ENCODE results near the gene HAT1. TPM values are rescaled to one million over a fixed set of nuclear protein-coding genes. Genes with fewer than 3 reads are reported as not detected.
"Not testable (repeated sequence)": the region's sequence is repeated elsewhere in the genome, so short reads cannot be mapped to it uniquely, and the experiment has no call there.

HAT1 gene
- total RNA-seq, 1 experiment from 2014 or later: 122 TPM

DNA sequence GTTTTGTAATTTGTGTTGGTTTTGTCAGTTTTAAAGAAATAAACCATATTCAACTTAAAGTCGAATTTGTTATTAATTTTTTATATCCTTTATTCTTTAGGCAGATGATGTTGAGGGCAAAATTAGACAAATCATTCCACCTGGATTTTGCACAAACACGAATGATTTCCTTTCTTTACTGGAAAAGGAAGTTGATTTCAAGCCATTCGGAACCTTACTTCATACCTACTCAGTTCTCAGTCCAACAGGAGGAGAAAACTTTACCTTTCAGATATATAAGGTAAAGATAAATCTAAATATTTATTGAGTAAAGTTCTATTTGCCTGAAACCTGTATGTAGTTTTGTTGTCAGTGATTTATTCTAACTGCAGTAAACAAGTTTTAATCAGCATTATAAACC, 43.0 kb downstream of the HAT1 start:
- no peak for DNase-seq (ENCODE audit: low spot score)
- in situ Hi-C loops (cut with HindIII; ENCODE audit: low sequenced_read_pairs): no loop called here

DNA sequence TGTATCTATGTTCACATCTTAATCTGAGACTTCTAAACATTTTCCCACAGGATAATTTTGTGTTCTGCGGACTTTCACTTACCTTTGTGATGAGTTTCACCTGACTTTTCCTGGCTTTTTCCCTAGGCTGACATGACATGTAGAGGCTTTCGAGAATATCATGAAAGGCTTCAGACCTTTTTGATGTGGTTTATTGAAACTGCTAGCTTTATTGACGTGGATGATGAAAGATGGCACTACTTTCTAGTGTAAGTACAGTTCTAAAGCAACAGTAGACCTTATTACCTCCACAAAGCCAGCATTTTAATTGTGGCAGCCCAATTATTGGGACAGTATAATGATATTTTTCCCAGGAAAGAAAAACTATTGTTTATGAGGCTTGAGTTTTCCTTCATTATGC, 43.4 kb downstream of the HAT1 start:
- DNase-seq (ENCODE audit: low spot score): no peak
- in situ Hi-C loops (cut with HindIII; ENCODE audit: low sequenced_read_pairs): no loop called here

DNA sequence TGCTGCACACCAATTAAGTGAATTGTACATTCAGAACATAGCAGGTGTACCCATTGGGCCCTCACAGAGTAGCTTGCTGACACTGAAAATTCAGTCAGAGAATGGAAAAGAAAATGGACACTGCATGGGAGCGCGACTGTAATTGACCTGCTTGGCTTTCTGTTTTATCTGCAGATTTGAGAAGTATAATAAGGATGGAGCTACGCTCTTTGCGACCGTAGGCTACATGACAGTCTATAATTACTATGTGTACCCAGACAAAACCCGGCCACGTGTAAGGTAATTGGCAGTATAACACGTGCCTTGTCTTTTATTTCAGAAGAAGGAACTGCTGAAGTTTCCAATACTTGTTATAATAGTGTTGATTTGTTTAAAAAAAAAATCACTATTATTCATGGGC, 44.0 kb downstream of the HAT1 start:
- in situ Hi-C loops (cut with HindIII; ENCODE audit: low sequenced_read_pairs): no loop called here
- no peak for DNase-seq (ENCODE audit: low spot score)

DNA sequence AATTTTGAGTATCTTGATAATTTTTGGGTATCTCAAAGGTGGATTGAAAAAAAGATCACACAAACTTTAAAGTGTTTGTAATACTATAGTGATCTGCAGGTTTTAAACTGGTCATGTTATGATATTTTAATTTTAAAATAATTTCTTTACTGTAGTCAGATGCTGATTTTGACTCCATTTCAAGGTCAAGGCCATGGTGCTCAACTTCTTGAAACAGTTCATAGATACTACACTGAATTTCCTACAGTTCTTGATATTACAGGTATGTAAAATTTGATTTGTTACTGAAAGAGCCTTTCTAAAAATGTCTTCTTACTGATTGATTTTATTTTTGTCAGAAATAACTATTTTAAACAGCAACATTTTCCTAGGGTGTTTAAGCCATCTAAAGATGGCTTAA, 44.4 kb downstream of the HAT1 start:
- in situ Hi-C loops (cut with HindIII; ENCODE audit: low sequenced_read_pairs): no loop called here
- no peak for DNase-seq (ENCODE audit: low spot score)

DNA sequence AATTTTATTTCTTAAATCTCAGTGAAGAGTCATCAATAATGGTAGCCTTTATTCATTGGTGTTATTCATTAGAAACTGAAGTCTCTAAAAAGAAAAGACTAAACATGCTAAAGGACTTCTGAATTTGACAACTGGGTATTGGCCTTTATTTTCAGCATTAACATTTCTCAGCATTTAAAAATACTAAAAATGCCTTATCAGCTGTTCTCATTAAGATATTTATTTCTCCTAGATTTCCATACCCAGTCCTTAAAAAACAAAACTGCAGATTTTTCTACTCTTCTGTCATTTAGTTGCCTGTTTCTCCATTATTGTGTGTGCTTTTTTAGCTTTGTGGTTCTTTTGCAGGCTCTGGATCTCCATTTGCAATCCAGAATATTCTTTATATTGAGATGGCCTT, 46.2 kb downstream of the HAT1 start:
- in situ Hi-C loops (cut with HindIII; ENCODE audit: low sequenced_read_pairs): no loop called here
- DNase-seq (ENCODE audit: low spot score): no peak

DNA sequence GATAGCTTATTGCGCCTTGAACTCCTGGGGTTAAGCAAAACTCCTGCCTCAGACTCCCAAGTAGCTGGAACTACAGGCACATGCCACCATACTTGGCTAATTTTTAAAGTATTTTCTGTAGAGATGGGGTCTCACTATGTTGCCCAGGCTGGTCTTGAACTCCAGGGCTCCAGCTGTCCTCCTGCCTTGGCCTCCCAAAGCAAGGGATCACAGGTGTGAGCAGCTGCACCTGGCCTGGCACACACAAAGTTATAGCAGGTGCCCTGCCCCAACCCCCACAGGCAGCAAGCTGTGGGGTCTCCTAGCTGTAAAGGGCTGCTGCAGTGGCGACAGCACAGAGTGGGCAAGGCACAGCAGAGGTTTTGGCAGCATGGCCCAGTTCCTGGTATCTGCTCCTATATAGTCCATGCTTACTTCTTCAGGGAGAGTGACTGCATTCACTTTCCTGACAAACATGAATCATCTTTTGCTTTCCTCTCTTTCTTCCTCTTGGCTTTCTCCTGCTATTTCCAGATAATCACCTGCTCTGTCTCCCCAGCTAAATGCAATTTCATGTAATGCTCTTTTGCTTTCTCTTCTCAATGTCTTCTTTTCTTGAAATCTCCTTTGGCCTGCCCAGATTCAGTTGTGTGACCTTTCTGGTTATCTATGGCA, 50.2 kb downstream of the HAT1 start:
- in situ Hi-C loops (cut with HindIII; ENCODE audit: low sequenced_read_pairs): no loop called here

DNA sequence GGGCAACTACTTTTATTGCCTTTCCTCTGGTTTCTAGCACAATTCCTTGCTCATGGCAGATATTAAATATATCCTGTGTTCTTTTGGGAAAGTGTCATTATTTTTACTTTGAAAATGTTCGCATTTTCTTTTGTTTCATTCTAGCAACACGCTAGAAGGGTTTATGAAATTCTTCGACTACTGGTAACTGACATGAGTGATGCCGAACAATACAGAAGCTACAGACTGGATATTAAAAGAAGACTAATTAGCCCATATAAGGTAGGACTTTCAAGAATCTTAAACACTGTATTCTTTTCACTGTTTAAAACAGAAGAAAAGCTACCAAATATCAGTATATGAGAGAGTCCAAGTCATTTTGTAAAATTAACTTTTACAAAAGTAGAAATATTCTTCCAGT, 56.8 kb downstream of the HAT1 start:
- in situ Hi-C loops (cut with HindIII; ENCODE audit: low sequenced_read_pairs): no loop called here
- DNase-seq (ENCODE audit: low spot score): no peak

More for the DNA sequence above, 50.2 kb downstream of the HAT1 start:
- DNase-seq (ENCODE audit: low spot score): no peak

DNA sequence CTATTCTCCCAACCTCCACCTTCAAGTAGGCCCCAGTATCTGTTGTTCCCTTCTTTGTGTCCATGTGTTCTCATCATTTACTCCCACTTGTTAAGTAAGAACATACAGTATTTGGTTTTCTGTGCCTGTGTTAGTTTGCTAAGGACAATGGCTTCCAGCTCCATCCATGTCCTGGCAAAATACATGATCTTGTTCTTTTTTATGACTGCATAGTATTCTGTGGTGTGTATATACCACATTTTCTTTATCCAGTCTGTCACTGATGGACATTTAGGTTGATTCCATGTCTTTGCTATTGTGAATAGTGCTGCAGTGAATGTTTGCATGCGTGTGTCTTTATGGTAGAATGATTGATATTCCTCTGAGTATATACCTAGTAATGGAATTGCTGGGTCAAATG, 61.7 kb downstream of the HAT1 start:
- DNase-seq (ENCODE audit: low spot score); in situ Hi-C loops (cut with HindIII; ENCODE audit: low sequenced_read_pairs): not testable (repeated sequence)

DNA sequence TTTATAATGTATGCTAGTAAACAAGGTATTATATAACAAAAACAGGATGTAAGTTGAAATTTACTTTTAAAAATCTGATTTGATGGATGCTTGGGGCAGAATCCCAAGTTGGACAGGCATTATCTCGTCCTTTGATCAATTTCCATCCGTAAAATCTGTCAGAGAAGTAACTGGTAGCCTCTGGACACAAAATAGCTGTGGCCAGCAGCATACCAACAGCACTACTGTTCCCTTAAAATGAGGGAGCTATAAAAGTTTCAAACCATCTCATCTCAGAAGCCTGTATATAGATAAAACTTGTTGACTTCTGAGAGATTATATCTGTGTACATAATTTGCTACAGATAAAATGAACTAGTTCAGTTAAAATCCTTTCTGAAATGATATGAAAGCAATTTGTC, 62.8 kb downstream of the HAT1 start:
- in situ Hi-C loops (cut with HindIII; ENCODE audit: low sequenced_read_pairs): no loop called here
- no peak for DNase-seq (ENCODE audit: low spot score)

DNA sequence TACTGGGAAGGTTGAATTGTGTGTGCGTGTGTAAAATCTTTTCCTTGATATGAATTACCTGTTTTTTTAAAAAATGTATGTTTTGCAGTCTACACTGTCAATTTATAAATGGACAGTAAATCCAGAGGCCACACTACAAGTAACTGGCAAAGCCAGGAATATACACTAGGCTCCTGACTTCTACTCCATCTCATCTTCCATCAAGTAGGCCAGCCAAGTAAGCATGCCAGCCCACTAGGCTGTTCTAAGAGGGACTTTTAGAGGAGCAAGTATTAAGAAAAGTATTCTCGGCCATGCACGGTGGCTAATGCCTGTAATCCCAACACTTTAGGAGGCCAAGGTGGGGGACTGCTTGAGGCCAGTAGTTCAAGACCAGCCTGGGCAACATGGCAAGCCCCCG, 64.5 kb downstream of the HAT1 start:
- in situ Hi-C loops (cut with HindIII; ENCODE audit: low sequenced_read_pairs): no loop called here

DNA sequence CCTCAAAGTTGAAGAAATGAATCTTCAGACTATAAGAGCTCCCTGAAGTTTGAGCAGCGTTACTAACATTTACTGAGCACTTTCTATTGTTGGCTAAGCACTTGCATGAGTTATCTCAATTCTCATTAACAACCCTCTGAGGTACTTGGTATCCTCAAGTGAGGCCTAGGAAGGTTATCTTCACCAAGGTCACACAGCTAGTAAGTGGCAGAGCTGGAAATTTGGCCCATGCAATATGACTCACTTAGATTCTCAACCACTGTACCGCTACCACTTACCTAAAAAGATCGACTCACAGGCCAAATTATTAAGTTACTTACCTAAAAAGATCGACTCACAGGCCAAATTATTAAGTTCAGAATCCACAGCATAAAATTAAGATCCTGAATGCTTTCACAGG, 68.8 kb downstream of the HAT1 start:
- DNase-seq (ENCODE audit: low spot score): no peak
- in situ Hi-C loops (cut with HindIII; ENCODE audit: low sequenced_read_pairs): no loop called here

More for the DNA sequence above, 64.5 kb downstream of the HAT1 start:
- no peak for DNase-seq (ENCODE audit: low spot score)

DNA sequence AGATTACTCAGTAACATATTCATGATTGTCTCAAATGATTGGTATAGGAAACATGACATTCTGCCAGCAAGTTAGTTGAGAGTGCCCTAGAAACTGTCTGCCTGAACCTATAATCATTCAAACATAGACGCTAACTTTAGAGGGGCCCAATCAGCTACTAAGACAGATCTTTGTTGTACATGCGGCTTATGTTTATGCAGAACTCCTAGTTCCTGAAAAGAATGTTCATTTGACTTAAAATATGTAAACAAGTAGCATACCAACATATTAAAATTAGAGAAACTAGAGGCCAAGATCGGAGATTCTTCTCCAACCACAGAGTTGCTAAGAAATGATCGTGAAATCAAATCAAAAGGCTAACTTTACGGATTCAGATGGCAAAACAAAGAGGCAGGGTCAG, 73.3 kb downstream of the HAT1 start:
- DNase-seq (ENCODE audit: low spot score): no peak
- in situ Hi-C loops (cut with HindIII; ENCODE audit: low sequenced_read_pairs): no loop called here

DNA sequence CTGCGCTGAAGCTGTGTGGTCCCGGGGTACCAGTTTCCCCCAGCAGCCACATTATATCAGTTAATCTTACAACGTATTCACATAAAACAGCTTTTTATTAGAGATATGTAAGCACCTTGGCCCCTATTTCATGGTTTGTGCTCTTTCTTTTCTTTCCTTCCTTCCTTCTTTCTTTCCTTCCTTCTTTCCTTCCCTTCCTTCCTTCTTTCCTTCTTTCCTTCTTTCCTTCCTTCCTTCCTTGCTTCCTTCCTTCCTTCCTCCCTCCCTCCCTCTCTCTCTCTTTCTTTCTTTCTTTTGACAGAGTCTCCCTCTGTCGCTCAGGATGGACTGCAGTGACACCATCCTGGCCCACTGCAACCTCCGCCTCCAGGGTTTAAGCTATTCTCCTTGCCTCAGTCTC, 73.8 kb downstream of the HAT1 start:
- in situ Hi-C loops (cut with HindIII; ENCODE audit: low sequenced_read_pairs): no loop called here
- DNase-seq (ENCODE audit: low spot score): no peak

DNA sequence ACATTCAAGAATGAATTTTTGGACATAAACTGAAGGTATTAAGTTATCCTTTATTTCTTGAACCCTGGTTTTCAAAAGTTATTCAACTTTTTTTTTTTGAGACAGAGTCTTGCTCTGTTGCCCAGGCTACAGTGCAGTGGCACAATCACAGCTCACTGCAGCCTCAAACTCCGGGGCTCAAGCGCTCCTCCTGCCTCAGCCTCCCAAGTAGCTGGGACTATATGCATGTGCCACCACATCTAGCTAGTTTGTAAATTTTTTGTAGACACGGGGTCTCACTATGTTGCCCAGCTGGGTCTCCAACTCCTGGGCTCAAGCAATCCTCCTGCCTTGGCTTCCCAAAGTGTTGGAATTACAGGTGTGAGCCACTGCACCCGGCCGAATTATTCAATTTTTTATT, 74.8 kb downstream of the HAT1 start:
- in situ Hi-C loops (cut with HindIII; ENCODE audit: low sequenced_read_pairs); DNase-seq (ENCODE audit: low spot score): not testable (repeated sequence)

DNA sequence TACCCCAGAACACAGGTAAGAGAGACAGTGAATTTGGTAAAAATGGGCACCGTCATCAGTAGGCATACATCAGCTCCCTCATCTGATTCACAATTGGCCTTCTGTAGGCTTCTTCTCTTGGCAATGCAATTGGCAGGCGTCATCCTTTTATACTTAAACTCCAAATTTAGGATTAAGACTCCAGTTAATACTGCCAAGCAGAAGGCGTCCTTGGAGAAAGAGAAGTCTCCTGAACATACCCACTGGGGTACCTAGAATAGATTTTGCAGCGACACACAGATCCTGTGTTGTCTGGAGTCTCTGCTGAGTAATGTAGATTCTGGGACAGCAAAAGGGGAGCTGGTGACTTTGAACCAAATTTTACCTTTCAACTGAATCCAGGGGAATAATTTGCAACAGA, 76.9 kb downstream of the HAT1 start:
- in situ Hi-C loops (cut with HindIII; ENCODE audit: low sequenced_read_pairs): no loop called here
- DNase-seq (ENCODE audit: low spot score): no peak

DNA sequence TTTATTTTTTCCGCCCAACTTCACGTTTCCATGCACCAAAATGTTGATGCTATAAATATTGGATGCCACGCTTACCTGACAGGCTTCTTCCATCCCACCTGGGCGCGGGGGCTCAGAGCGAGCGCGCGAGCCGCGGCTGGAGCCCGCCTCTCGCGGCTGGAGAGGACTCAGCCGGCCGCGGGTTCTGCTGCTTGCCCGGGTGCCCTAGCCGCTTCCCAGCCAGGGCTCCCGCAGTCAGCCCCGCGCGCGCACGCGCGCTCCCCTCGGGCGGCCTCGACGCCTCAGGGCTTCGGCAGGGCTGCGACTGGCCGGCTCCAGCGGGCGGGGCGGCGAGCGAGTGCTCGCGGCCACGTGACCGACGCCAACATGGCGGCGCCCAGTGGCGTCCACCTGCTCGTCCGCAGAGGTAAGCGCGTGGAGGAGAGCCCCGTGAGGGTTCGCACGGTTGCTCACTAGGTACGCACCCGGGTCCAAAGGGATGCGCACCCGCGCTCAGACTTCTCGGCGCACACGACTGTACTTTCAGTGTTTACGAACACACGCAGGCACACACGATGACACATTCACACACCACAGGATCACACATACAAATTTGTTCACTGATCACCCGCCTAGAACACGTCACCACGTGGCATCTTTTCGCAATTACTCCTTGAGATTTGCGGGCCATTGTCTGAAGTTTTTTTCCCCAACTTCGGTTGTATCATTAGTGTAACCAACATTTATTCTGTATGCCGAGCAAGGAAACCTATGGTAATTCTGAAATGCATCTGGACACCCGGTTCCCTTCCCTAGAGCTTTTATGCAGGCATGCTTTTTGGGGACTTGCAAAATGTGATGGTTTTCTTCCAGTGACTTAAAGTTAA, 77.6 kb downstream of the HAT1 start, which contains the start of gene METAP1D:
METAP1D (plus strand) TSS at position 350 of the 866 bp plus-strand sequence; CDS start at position 367, 17 bp downstream.
- in situ Hi-C loops (cut with HindIII; ENCODE audit: low sequenced_read_pairs): no loop called here
- peak; percentile 93 for DNase-seq (ENCODE audit: low spot score)

DNA sequence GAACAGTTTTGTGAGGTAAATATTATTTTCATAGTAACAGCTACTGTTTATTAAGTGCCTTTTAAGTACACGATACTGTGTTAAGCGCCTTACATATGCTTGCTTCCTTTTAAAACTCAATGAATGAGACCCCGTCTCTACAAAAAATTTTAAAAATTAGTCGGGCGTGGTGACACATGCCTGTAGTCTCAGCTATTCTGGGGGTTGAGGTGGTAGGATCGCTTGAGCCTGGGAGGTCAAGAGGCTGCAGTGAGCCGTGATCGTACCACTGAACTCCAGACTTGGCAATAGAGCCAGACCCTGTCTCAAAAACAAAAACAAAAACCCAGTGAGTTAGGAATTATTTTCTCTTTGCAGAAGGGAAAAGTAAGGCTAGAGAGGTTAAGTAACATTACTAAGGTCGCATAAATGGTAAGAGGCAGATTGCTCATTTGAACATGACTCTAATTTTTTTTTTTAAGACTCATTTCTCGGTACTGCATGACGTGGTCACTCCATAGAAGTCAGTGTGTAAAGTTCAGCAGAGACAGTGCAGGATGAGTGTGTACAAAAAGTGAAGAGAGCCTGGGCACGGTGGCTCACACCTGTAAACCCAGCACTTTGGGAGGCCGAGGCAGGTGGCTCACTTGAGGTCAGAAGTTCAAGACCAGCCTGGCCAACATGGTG, 78.6 kb downstream of the HAT1 start:
- peak; percentile 13 for DNase-seq (ENCODE audit: low spot score)
- in situ Hi-C loops (cut with HindIII; ENCODE audit: low sequenced_read_pairs): no loop called here

DNA sequence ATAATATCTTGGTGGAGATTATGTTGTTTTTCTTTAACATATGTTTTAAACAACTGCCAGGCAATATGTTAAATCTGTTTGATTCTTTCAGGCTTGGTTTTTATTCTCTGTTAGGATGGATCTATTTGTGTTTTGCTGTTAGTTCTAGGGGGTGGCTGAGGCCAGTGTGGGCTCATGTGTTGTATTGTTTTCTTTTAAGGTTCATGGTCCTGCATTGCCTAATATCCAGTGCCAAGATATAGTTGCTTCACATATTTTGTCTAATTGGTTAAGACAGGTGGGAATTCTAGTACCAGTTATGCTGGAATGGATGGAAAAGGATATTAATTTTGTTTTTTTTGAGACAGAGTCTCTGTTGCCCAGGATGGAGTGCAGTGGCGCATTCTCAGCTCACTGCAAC, 85.1 kb downstream of the HAT1 start:
- no peak for DNase-seq (ENCODE audit: low spot score)
- in situ Hi-C loops (cut with HindIII; ENCODE audit: low sequenced_read_pairs): no loop called here

DNA sequence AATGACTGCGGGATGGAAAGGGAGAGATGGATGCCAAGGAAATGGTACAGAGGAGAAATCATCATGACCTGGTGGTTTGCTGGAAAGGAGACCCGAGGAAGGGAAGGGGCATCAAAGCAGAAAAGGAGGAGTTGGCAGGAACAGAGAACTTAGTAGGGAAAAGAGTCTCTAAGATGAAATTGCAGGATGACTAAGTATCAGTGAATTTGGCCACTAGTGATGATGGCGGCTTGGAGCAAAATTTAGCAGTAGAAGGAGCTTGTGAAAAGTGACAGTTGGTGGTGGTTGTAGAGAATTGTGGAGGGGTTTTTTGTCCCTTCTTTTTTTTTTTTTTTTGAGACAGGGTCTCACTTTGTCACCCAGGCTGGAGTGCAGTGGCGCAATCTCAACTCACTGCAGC, 87.6 kb downstream of the HAT1 start:
- no peak for DNase-seq (ENCODE audit: low spot score)
- in situ Hi-C loops (cut with HindIII; ENCODE audit: low sequenced_read_pairs): no loop called here

Measured in G401 (cell line).